Measurements from ENCODE around the gene TMEM255B.

TMEM255B gene

GRCh38 chr13:113860665-113861432 is 101.8 kb downstream of the TMEM255B start:
- no peak overlapping the region for H3K4me3 ChIP-seq (ENCODE audit: insufficient read depth, low read length, poor library complexity, severe bottlenecking)
- H3K79me2 ChIP-seq (ENCODE audit: insufficient read depth, low read length): no peaks in the 10 kb centered on the region
- peaks cover 6% of the 10 kb centered on the region; the same call in 1 of the 2 replicates for H3K9me3 ChIP-seq (ENCODE audit: insufficient read depth, low read length)
- H3K9me2 ChIP-seq (replicated peaks; ENCODE audit: insufficient read depth, low read length): no peaks in the 10 kb centered on the region
- no peaks in the 10 kb centered on the region for H3K27me3 ChIP-seq (ENCODE audit: low read length)
- no peak overlapping the region for H3K9ac ChIP-seq (ENCODE audit: low read length)
- no peaks in the 10 kb centered on the region for H3K36me3 ChIP-seq (ENCODE audit: low read length)
- no peak overlapping the region for H3K27ac ChIP-seq (ENCODE audit: low read depth, low read length)
- H3F3A ChIP-seq (ENCODE audit: insufficient read depth): no peaks in the 10 kb centered on the region
- no peak overlapping the region for H3K4me2 ChIP-seq (ENCODE audit: low read depth, low read length, poor library complexity, severe bottlenecking)
- no peaks in the 10 kb centered on the region for H4K20me1 ChIP-seq (ENCODE audit: low read depth, low read length)
- no peak overlapping the region for H2AFZ ChIP-seq (ENCODE audit: low read depth, low read length, severe bottlenecking)
- TF ChIP-seq EZH2phosphoT487 (conservative IDR thresholded peaks at IDR 0.05; ENCODE audit: low read length): no peak
- TF ChIP-seq, protein P1, sequence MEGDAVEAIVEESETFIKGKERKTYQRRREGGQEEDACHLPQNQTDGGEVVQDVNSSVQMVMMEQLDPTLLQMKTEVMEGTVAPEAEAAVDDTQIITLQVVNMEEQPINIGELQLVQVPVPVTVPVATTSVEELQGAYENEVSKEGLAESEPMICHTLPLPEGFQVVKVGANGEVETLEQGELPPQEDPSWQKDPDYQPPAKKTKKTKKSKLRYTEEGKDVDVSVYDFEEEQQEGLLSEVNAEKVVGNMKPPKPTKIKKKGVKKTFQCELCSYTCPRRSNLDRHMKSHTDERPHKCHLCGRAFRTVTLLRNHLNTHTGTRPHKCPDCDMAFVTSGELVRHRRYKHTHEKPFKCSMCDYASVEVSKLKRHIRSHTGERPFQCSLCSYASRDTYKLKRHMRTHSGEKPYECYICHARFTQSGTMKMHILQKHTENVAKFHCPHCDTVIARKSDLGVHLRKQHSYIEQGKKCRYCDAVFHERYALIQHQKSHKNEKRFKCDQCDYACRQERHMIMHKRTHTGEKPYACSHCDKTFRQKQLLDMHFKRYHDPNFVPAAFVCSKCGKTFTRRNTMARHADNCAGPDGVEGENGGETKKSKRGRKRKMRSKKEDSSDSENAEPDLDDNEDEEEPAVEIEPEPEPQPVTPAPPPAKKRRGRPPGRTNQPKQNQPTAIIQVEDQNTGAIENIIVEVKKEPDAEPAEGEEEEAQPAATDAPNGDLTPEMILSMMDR (IDR thresholded peaks at IDR 0.05; ENCODE audit: insufficient read depth, low read length, poor library complexity, severe bottlenecking): no peak

GRCh38 chr13:113861433-113862030 is 102.5 kb downstream of the TMEM255B start:
- Histone ChIP-seq H4K20me1 (ENCODE audit: low read depth, low read length) (no peaks in the 10 kb centered on the region), H3K27me3 (ENCODE audit: low read length) (no peaks in the 10 kb centered on the region), H3K9me2 (replicated peaks; ENCODE audit: insufficient read depth, low read length) (no peaks in the 10 kb centered on the region), H3K36me3 (ENCODE audit: low read length) (no peaks in the 10 kb centered on the region), H3K4me2 (ENCODE audit: low read depth, low read length, poor library complexity, severe bottlenecking) (no peak overlapping the region), H3K9ac (ENCODE audit: low read length) (no peak overlapping the region), H3K27ac (ENCODE audit: low read depth, low read length) (no peak overlapping the region), H3F3A (ENCODE audit: insufficient read depth) (no peaks in the 10 kb centered on the region), H2AFZ (ENCODE audit: low read depth, low read length, severe bottlenecking) (no peak overlapping the region), H3K9me3 (ENCODE audit: insufficient read depth, low read length) (peaks cover 6% of the 10 kb centered on the region; the same call in 1 of the 2 replicates), H3K4me3 (ENCODE audit: insufficient read depth, low read length, poor library complexity, severe bottlenecking) (no peak overlapping the region), H3K79me2 (ENCODE audit: insufficient read depth, low read length) (no peaks in the 10 kb centered on the region)
- TF ChIP-seq EZH2phosphoT487 (conservative IDR thresholded peaks at IDR 0.05; ENCODE audit: low read length): no peak

GRCh38 chr13:113862191-113862930 is 103.3 kb downstream of the TMEM255B start:
- Histone ChIP-seq H3K27me3 (ENCODE audit: low read length) (no peaks in the 10 kb centered on the region), H4K20me1 (ENCODE audit: low read depth, low read length) (no peaks in the 10 kb centered on the region), H3F3A (ENCODE audit: insufficient read depth) (no peaks in the 10 kb centered on the region), H2AFZ (ENCODE audit: low read depth, low read length, severe bottlenecking) (no peak overlapping the region), H3K9me3 (ENCODE audit: insufficient read depth, low read length) (peaks cover 6% of the 10 kb centered on the region; the same call in 1 of the 2 replicates), H3K36me3 (ENCODE audit: low read length) (no peaks in the 10 kb centered on the region), H3K79me2 (ENCODE audit: insufficient read depth, low read length) (no peaks in the 10 kb centered on the region), H3K27ac (ENCODE audit: low read depth, low read length) (no peak overlapping the region), H3K4me2 (ENCODE audit: low read depth, low read length, poor library complexity, severe bottlenecking) (no peak overlapping the region), H3K9me2 (replicated peaks; ENCODE audit: insufficient read depth, low read length) (no peaks in the 10 kb centered on the region), H3K4me3 (ENCODE audit: insufficient read depth, low read length, poor library complexity, severe bottlenecking) (no peak overlapping the region), H3K9ac (ENCODE audit: low read length) (no peak overlapping the region)
- TF ChIP-seq EZH2phosphoT487 (conservative IDR thresholded peaks at IDR 0.05; ENCODE audit: low read length): no peak
- TF ChIP-seq, protein P1 (IDR thresholded peaks at IDR 0.05; ENCODE audit: insufficient read depth, low read length, poor library complexity, severe bottlenecking): no peak

Measured in SU-DHL-6 (cell line).